GM04503 (cell line): Measurements from ENCODE around the gene BZW1.

Experiments used
- DNase-seq: peaks from one replicate; pipeline ENCODE4 v3.0.0-alpha.2; 2012; ENCODE audit warnings: low read depth

BZW1 gene

DNA sequence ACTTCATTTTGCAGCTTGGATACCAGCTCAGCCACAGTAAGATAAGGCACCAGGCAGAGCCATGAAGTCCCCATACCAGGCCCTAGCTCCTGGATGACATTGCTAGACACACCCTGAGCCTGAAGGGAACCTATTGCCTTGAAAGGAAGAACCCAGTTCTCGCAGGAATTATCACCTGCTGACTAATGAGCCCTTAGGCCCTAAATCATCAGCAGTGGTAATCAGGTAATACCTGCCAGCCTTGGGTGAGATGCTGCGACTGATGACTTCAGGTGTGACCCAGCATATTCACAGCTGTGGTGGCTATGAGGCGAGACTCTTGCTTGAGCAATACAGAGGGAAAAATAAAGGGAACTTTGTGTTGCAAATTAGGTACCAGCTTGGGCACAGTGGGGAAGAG, 27.8 kb downstream of the BZW1 start:
- no peak for DNase-seq

DNA sequence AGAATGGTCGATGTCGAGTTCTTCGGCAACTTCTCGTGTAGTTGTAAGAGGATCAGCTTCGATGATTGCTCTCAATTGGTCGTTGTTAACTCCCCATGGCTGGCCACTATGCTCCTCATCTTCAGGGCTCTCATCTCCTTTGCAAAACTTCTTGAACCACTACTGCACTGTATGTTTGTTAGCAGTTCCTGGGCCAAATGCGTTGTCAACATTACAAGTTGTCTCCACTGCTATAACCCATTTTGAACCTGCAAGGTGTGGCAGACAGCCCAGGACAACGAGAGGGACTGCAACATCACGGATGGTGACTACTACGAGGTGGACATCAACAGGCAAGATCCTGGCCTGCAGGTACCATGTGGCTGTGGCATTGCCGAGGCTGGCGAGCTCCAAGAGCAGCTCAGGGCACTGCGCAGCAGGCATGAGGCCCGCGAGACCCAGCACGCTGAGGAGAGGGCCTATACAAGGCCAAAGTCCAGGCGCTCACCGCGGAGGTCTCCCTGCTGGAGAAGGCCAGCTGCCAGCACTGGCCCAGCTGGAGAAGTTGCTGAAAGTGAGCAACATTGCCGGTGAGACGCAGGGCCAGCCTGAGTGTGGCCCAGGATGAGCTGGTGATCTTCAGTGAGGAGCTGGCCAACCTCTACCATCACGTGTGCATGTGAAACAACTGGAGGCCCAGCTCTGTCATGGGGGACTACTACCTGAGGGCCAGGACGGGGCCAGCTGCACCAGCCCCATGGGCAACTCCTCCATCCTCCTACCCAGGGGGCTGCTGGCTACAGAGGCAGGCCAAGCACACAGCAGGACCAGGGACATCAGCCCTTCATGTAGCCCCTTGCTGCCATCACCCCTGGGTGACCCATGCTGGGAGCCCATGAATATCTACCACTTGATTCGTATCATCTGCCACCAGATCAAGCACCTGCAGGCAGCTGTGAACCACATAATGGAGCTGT, 32.6 kb downstream of the BZW1 start:
- no peak for DNase-seq

DNA sequence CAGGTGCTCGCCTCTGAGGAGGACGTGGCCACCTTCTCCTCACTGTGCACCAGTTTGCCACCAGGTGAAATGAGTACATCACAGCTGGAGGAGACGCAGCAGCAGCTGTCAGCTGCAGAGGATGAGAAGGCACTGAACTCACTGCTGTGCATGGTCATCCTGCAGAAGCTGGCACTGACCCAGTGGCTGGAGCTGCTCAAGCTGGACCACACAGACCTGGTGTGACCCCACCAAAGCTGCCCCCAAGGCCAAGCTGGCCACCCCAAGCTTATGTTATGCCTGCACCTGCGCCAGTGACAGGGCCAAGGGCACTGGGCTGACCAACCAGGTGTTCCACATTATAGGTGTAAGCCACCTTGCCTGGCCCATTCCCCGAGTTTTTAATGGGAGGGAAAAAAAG, 33.5 kb downstream of the BZW1 start:
- DNase-seq: no peak

DNA sequence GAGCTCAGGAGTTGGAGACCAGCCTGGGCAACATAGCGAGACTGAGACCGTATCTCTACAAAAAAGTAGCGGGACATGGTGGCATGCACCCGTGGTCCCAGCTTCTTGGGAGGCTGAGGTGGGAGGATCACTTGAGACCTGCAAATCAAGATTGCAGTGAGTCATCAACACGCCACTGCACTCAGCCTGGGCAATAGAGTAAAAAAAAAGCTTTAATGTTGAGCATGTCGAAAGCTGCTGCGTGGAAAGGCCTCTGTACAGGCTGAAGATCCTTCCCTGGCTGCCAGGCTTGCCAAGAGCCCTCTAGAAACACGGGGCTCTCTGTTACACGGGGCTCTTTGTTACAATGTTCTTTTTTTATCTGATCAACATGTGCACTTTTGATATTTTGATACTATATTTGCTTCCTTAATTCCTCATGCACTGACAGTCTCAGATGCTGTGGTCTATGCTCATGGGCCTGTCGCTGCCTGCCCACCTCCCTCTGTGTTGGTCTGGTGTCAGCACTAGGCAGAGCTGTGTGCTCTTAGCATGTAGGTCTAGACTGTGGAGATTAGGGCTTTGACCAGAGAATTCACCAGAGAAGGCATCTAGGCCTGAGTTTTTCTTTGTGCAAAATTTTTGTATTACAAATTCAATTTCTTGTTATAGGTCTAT, 34.1 kb downstream of the BZW1 start:
- DNase-seq: no peak

DNA sequence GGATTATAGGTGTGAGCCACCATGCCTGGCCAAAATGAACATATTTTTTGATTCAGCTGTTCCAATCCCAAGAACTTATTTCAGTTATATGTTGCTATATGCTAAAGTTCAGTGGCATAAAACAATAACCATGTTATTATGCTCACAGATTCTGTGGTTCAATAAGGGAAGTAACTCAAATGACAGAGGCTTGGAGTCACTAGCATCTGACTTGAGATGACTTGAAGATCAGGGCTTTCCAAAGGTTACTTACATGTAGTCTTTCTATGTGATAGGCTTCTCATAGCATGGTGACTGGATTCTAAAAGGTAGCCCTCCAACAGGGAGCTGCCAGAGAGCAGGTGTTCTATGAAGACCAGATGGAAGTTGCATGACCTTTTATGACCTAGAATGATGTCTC, 35.6 kb downstream of the BZW1 start:
- DNase-seq: no peak

DNA sequence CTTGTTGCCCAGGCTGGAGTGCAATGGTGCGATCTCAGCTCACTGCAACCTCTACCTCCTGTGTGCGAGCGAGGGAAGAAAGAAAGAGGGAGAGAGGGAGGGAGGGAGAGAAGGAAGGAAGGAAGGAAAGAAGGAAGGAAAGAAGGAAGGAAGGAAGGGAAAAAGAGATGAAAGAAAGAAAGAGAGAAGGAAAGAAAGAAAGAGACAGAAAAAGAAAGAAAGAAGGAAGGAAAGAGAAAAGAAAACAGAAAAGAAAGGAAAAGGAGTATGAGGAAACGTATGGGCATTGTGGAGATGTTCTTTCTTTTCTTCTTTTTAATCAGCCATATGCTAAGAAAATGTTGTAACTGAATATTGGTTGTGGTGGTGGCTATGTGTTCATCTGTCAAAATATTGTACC, 36.2 kb downstream of the BZW1 start:
- no peak for DNase-seq

DNA sequence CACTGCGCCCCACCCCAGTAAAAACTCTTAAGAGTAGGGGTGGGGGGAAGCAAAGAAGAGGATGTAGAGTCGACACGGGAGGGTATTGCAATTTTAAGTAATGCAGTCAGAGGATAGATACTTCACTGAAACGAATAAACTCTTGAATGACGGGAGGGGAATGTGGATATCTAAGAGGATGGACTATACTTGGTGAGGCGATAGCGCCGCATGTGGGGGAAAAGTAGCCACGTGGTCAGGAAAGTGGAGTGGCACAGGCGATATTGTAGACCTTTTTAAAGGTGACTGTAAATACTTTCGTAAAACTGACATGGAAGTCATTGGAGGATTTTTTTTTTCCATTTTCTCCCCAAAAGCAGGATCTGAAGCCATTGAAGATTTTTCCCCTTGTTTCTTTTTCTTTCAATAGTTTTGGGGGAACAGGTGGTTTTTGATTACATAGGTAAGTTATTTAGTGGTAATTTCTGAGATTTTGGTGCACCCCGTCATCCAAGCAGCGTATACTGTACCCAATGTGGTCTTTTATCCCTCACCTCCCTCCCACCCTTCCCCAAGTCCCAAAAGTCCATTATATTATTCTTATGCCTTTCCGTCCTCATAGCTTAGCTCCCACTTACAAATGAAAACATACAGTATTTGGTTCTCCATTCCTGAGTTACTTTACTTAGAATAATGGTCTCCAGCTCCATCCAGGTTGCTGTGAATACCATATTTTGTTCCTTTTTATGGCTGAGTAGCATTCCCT, 39.0 kb downstream of the BZW1 start:
- no peak for DNase-seq

DNA sequence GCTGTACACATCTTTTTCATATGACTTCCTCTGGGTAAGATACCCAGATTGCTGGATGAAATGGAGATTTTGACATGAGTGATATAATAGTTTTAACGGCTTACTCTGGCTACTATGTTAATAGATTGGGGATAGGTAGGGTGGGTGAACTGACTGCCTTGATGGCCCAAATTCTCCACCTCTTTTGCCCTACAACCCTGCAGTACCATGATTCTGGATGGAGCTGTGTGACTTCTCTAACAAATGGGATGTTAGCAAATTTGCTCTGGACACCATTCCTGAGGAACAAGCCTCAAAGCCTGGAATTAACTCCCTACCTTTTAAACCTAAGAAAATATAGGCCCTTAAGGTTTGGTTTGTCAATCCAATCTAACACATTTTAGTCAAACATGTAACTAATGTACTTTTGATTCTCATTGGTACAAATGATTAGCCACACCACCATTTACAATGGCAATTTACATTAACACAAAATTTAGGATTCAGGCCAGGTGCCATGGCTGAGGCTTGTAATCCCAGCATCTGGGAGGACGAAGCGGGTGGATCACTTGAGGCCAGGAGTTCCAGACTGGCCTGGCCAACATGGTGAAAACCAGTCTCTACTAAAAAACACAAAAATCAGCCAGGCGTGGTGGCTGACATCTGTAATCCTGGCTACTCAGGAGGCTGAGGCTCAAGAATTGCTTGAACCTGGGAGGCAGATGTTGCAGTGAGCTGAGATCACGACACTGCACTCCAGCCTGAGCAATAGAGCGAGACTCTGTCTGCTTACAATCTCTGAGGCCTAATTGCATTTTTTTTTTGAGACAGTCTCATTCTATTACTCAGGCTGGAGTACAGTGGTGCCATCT, 39.9 kb downstream of the BZW1 start:
- DNase-seq: no peak

DNA sequence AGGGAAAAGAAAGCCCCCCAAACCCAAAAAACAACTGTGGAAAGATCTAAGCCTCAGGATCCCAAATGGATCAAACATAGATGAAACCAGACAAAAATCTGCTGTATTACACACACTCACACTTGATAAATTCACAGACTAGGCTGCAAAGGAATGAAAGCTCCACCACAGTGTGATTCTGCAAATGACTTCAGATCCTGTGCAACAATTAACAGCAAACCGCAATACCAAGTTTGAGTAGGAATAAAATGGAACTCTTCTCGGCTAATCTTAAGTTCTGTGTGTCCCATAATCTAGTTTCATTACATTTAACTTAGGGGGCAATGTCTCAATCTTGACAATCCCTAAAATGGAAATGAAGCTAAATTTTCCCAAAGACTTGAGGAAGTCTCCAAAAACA, 40.9 kb downstream of the BZW1 start:
- DNase-seq: no peak

DNA sequence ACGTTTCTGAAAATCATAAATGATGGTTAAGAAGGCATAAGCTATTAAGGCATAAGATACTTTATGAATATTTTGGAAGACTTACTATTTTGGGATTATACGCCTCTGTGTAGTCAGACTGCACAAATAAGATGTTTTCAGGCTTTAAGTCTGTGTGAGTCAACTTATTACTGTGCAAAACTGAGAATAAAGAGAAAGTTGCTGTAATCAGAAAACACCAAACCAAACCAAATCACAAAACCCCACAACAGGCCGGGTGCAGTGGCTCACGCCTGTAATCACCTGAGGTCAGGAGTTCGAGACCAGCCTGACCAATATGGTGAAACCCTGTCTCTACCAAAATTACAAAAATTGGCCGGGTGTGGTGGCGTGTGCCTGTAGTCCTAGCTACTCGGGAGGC, 45.1 kb downstream of the BZW1 start:
- no peak for DNase-seq

DNA sequence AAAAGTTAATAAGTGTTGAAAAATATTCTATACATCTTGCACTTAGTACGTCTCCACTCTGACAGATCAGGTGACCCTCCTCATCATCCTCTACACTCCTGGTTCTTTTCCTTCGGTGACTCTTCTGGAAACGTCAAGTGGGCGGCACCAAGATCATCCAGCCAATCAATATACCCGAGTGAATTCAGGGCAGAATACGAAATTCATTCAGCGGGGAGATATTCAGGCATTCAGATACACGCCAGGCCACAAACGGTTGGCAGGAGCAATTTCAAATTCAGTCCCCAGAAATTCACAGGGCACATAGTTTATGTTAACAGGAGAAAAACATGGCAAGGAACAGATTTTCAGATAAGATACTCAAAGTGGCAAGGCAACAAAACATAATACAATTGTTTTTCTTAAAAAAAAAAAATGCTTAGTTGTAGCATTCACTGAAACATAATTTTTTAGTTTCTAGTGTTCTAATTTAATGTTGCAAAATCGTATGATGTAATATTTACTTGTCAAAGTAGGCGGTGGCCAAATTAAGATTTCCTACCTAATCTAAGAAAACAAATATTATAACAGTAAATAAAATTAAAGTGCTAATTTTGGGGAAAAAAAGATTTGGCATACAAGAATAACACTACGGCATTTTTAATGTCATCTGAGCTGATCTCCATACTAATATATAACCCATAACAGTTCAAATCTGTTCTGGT, 48.5 kb downstream of the BZW1 start:
- DNase-seq: peak; percentile 19

DNA sequence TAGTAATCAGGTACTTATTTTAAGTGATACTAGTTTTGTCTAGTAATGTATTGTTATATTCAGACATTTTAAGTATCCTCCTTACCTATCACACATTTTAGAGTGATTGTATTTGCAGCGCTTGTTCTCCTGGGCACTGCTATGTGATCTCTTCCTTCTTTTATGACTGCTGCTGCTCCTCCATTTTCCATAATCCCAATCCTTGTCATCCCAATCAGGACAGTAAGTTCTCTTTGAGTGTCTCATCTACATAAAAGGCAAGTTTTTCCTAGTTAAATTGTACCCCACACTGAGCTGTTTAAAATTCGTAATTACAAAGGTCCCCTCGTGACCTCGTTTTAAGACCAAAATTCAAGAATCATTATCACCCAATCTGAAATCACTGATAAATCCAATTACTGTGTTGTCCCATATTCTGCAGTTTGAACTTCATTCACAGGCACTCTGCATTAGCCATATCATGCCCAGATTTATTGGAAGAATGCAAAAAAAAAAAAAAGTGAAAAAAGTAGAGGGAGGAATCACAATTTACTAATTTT, 50.0 kb downstream of the BZW1 start:
- DNase-seq: no peak

DNA sequence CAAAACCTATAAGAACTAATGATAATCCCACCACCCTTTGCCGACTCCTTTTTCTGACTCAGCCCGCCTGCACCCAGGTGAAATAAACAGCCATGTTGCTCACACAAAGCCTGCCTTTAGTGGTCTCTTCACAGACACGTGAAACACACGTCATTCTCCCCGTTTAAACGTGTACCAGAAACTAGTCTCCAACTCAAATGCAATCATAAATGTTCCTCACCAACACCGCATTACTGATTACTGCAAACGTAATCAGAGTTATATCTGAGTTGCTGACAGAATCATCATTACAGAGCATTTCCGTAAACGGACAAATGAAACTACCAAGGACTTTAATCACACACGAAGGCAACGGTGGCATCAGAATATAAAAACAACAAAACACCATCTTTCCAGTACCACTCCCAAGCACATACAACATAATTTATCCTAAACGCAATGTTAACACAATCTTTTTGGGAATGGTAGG, 50.9 kb downstream of the BZW1 start:
- DNase-seq: peak; percentile 22

DNA sequence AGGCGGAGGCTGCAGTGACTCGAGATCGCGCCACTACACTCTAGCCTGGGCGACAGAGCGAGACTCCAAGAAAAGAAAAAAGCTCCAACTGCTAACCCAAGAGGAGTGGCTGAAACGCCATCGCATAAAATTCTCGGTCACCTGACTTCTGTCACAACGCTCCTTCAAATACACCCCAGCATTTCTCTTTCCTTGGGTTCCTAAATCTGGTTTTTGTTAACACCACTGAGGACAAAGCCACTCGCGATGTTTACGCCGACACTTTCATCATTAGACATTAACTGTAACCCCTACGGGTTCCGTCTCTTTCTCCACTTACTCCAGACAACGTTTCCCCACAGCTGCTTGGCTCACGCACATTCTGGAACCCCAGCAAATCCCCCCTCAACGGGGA, 52.1 kb downstream of the BZW1 start:
- no peak for DNase-seq

DNA sequence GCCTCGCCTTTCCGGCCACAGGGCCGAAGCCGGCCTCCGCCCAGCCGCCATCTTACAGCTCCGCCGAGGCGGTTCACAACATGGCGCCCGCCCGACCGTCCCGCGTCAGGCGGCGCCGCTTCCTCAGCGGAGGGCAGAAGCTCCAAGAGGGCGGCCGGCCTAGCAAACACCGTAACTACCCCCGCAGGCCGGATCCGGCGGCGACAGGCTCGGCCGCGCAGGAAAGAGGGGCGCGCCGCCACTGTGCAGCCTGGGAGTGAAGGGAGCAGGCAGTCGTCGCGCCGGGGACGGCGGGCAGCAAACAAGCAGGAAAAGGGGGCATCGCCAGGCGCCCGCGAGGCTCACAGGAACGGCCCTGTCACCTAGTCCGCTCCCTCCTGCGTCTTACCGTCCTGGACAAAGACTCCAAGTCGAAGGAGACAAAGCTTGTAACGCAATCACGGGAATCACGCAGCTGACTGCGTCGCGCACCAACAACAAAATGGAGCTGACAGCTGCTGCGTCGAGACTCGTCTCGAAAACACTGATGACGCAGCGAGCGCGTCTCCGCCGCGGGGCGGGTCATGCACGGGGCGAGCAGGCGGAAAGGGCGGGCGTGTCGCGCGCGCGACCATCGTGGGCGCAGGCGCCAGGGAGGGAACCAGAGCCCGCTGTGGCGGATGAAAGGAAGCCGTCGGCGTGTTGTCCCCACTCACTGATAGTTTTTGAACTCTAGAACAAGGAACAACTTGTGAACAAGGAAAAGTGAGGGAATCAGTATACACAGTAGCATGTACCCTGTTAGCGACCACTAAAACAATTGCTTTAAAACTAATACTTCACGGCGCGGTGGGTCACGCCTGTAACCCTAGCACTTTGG, 52.7 kb downstream of the BZW1 start, which contains the start of gene CLK1:
CLK1 (minus strand) TSS at position 483 of the 859 bp plus-strand sequence. CDS start 2,796 bp downstream, outside the sequence.
- DNase-seq: no peak

DNA sequence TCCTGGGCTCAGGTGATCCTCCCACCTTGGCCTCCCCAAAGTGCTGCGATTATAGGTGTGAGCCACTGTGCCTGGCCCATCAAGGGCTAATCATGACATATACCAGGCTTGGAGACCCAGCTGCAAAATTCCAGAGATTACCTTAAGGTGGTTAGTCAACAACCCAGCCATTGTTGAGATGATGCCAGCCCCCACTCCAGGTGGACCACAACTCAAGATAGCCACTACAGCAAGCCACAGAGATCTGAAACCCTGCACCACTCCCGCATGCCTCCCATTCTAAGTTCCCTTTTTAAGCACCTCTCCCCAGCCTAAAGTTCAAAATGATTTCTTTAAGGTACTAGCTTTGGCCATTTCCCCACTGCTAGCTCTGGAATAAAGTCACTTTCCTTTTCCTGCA, 57.3 kb downstream of the BZW1 start:
- DNase-seq: no peak

DNA sequence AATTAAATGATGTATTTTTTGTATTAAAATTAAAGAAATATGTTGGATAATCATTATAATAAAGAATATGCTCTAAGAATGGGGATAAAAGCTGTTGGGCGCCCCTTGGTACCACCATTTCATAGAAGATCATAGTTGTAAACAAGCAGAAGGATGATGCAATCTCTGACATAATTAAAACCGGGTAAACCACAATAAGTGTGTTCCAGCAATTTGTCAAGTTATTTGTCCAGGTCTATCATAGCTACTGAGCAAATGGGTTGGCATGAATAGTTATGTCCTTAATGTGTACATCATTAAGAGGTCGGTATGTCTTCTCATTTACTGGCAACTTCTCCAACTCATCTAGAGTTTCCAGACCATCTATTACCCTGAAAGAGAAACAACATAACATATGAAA, 59.4 kb downstream of the BZW1 start:
- no peak for DNase-seq

DNA sequence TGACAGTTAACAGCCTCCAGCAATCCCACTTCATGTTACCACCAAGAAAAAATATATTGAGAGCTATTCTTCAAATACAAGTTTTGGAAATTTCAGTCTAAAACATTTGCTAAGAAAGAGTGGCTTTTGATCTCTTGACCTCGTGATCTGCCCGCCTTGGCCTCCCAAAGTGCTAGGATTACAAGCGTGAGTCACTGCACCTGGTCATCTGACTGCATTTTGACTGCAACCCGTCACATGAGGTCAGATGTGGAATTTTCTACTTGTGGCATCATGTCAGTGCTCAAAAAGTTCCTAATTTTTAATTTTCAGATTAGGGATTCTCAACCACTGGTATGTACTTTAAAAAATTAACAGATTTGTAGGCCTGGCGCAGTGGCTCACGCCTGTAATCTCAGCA, 61.9 kb downstream of the BZW1 start:
- DNase-seq: no peak
